Vagina (tissue), 2 donors: ENCODE measurements around the gene LYG1.

ENCODE experiments used
- CTCF ChIP-seq, 3 experiments: fragments of 450-650 bp in 2 of 3; fragments of 200-600 bp in 1 of 3; sonication (generic) in 1 of 3; IDR thresholded peaks; one replicate each; pipeline ENCODE4 v1.5.1; 2017 to 2019; ENCODE audit warnings: antibody characterized with exemption in 3 of 3, mild to moderate bottlenecking in 2 of 3, moderate library complexity in 2 of 3
- POLR2A ChIP-seq, 2 donors: fragments of 450-650 bp; IDR thresholded peaks; one replicate each; pipeline ENCODE4 v1.6.1; 2017; ENCODE audit warnings: antibody characterized with exemption in 2 of 2, mild to moderate bottlenecking in 2 of 2, moderate library complexity in 2 of 2

GRCh38 chr2:99297994-99298393 lies 3.0 kb downstream of the LYG1 start:
- TF ChIP-seq CTCF (IDR thresholded peaks at IDR 0.05) (no peak), POLR2A (IDR thresholded peaks at IDR 0.05) (no peak)
